GM10266 (cell line): Measurements from ENCODE around the gene ITPKC.

Experiments
- DNase-seq: peaks from one replicate; pipeline ENCODE4 v3.0.0; 2012; ENCODE audit errors: extremely low spot score
- CTCF ChIP-seq: IDR thresholded peaks from 2 replicates; pipeline ENCODE4 v1.5.1; 2012; ENCODE audit warnings: mild to moderate bottlenecking, low read depth; ENCODE audit not compliant: control insufficient read depth, insufficient read depth; ENCODE audit errors: missing control alignments

The ITPKC gene

GRCh38 chr19:40736661-40737060 lies 19.7 kb downstream of the ITPKC start:
- DNase-seq: no peak
- TF ChIP-seq CTCF: no peak

DNA sequence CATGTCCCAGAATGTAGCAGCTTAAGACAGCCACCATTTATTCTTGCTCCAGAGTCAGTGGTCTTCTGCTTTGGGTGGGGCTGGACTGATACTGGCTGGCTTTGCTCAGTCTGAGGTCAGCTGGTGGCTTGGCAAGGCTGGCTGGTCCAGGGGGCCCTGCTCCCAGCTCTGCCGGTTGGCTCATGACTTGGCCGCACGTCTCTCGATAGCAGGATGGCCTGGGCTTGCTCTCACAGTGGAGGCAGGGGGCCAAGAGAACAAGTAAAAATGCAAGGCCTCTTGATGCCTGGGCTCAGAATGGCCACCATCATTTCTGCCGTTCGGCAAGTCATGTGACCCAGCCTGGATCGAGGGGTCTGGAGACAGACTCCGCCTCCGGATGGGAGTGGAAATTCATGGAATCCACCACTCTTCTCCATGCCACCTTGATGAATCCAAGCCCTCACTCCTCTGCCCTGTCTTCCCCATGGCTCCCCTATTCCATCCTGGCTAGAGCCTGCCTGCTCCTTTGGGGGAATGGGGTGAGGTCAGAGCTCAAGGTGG lies 20.3 kb downstream of the ITPKC start:
- DNase-seq: no peak
- no peak for TF ChIP-seq CTCF

DNA sequence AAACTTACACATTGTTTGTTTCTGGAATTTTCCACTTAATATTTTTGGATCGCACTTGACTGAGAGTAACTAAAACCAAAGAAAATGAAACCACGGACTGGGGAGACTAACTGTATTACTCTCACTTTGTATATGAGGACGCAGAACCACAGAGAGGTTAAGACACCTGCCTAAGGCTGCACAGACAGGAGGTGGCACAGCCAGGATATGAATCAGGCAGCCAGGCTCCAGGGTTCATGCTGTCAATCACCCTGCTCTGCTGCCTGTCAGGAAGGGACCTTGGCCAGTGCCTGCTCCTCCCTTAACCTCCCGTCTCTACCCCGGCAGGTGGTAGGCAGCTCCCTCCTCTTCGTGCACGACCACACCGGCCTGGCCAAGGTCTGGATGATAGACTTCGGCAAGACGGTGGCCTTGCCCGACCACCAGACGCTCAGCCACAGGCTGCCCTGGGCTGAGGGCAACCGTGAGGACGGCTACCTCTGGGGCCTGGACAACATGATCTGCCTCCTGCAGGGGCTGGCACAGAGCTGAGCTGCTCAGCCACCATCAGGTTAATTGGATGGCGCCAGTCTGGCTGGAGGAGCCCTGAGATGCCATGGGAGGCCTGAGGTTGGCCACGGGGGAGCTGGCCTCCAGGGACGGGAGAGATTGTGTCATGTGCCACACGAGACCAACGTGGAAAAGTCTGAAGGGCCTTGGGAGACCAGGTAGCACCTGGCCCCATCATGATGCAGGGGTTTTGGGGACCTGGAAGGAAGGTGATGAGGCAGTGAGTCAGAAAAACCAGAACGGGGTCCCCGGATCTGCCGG lies 22.3 kb downstream of the ITPKC start:
- no peak for DNase-seq

DNA sequence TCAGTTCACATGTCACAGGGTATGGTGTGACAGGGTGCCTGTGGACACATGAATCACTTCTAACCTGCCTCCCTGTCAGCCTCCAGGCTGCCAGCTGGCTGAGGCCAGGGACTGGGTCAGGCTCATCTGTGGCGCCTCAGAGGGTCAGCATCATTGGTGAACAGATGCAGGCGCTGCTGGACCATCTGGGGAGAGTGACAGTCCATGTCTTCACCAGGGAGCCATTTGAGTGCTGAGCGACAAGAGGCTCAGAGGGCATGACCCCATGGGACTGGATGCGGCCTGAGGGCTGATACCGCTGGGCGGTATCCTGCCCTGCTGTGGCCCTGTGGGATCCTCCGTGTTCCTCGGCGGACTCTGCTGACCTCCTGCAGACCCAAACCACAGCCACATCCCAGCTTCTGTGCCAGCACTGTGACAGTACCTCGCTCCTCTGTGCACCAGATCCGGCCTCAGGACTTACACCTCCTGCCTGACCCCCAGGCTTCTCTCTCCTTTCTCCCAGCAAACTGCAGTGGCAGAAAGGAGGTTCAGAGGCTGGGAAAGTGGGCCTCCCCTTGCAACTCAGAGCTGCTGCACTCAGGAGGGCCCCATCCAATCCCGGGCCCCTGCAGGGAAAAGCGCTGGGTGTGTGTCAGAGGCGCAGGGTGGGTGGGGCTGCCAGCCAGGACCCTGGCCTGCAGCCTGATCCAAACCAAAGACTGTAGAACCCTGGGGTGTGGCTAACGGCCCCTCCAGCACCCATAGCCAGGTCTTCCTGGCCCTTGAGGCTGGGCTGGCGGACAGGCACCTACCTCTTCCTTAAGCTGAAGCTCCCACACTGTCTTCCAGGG lies 23.2 kb downstream of the ITPKC start:
- no peak for DNase-seq
- TF ChIP-seq CTCF: no peak

More for the DNA sequence above, 22.3 kb downstream of the ITPKC start:
- no peak for TF ChIP-seq CTCF

DNA sequence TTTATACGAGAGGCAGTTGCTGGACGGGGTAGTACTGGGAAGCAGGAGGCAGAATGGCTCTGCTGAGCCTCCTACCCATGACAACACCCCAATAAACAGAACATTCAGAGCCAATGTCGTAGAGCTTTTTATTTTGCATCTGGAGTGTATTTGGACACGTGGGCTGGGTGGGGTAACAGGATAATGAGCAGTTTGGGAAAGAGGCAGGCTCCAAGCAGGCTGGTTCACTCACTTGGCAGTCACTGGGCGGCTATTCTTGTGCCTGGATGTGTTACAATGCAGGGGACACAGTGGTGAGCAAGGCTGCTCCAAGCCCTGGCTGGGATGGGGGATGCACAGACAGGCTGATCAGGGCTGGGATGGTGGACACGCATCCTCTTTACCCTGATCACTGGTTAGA lies 23.8 kb downstream of the ITPKC start:
- no peak for DNase-seq
- TF ChIP-seq CTCF: no peak

DNA sequence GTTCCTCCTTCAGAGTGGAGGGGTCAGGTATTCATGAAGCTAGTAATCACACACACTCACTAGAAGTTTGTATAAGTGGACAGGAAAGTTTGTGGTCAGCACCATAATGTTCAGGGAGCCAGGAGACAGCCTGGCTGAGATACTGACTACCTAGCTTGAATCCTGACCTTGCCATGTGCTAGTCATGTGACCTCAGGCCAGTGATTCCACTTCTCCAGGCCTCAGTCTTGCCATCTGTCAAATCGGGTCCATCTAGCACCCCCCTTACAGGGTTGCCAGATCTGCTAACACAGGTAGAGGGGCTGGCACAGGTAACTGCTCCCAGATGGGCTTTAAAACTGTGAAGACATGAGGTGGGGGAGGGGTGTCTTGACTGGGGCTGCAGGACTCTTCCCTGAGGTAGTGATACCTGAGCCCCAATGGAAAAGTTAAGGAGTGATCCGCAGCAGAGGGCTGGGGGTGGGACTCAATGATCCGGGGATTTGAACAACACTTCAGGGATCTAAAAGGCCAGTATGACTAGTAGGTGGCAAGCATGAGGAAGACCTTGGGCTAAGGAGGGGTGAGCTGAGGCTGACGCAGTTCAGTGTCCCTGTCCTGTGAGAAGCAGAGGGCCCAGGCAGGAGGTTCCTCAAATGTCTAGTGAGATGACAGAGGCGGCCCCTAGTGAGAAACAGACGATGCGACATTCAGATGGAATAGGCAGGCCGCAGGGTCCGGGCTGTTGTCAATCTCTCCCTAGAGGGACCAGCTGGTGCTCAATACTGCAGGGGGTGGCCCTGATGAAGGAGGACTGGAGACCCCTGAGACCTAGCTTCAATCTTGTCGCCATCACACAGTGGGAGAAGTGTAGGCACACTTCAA lies 24.8 kb downstream of the ITPKC start:
- DNase-seq: no peak
- no peak for TF ChIP-seq CTCF
